GM20000 (cell line): ENCODE data around the gene LCN12.

ENCODE experiments used
- DNase-seq: peaks from one replicate; pipeline ENCODE4 v3.0.0; 2012; ENCODE audit warnings: low spot score
- CTCF ChIP-seq: IDR thresholded peaks from 2 replicates; pipeline ENCODE4 v1.5.1; 2012; ENCODE audit warnings: mild to moderate bottlenecking, control low read depth; ENCODE audit errors: extremely low read depth, missing control alignments

Gene LCN12

GRCh38 chr9:136972743-136973142 is 20.7 kb downstream of the LCN12 start:
- TF ChIP-seq CTCF: no peak
- no peak for DNase-seq

GRCh38 chr9:136973618-136974617 is 21.8 kb downstream of the LCN12 start:
- no peak for TF ChIP-seq CTCF
- DNase-seq: no peak

- DNase-seq: no peak
- no peak for TF ChIP-seq CTCF
Measured at GRCh38 chr9:136974817-136975535, 22.9 kb downstream of the LCN12 start.

- TF ChIP-seq CTCF: peak; percentile 5
Measured at GRCh38 chr9:136975644-136976043, 23.6 kb downstream of the LCN12 start.

GRCh38 chr9:136977223-136977622 is 25.1 kb downstream of the LCN12 start, which contains the start of gene PTGDS:
TSS of gene PTGDS (plus strand) at chr9:136977504. CDS start at chr9:136977579, 75 bp downstream.
- TF ChIP-seq CTCF: no peak
- DNase-seq: no peak

More at GRCh38 chr9:136975644-136976043, 23.6 kb downstream of the LCN12 start:
- no peak for DNase-seq

- TF ChIP-seq CTCF: no peak
- no peak for DNase-seq
Measured at GRCh38 chr9:136977649-136978072, 25.6 kb downstream of the LCN12 start.
